ENCODE data around the gene CLDN5.
A peak's percentile ranks its signal among the peaks of the same experiment; 100 is the strongest.

Gene CLDN5

DNA sequence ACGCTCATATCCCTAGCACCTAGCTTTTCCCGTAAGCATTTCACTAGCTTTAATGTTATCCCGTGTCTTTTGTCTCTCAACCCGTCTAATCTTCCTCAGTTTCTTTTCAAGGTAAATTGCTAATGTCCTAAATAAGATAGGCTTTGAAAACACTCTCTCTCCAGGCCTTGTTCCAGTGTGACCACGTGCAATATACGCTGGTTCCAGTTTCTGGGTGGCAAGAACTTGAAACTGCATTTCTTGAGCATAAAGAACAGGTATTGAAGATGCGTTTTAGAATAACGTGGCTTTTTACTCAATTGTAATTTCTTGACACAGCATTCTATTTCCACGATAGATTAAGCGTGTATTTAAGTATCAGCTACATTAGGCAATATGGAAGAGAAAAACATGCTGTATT is 43.4 kb downstream of the CLDN5 start:
- no peak for DNase-seq (ENCODE audit: low read depth)

DNA sequence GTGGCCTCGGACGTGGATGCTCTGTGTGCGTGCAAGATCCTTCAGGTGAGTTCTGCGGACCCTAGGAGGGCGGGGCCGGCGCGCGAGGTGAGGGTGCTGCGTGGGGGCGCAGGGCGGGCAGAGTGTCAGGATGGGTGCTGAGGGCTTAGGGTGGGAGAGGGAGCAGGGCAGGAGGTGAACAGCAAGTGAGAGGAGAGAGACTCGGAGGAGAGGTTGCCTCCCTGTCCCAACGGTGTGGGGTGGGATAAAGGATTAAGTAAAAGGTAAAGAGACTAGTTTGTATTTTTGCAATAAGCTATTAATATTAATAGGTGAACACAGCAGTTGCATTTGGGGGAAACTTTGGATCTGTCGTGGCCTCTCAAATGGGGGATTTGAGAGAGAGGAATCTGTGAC is 44.0 kb downstream of the CLDN5 start:
- DNase-seq (ENCODE audit: low read depth), result no peak

DNA sequence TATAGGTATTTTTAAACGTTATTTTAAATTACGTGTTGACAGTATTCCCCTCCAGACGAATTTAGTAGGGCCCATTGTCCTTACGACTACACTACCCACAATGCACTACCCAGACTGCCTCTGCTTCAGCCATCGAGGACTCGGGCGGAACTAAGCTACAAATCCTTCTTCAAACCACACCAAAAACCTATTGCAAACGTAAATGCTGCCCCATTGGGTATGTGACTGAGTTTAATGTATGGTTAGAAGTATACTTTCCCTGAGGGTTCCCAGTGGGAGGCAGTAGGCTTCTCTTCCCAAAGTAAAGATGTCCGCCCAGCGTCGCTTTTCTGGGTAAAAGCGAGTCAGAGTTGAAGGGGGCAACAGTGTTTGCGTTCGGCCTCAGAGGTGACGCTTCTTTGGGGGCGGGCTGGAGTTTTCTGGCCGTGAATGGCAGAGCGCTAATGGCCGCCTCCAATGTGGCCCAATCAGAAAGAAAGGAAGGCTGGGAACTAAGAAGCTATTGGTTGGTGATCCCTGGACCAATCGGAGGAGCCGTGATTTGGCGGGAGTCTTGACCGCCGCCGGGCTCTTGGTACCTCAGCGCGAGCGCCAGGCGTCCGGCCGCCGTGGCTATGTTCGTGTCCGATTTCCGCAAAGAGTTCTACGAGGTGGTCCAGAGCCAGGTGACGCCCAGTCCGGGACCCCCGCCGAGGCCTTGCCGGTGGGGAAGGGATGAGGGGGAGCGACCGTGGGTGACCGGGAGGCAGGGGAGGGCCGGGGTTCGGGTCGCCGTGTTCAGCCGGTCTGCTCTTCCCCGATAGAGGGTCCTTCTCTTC is 44.6 kb downstream of the CLDN5 start, which contains the start of gene CDC45:
Gene CDC45, plus strand, starts transcription at position 566 of the 818 bp plus-strand sequence. Its CDS starts 49 bp downstream, at position 615.
- DNase-seq (ENCODE audit: low read depth), result peak; percentile 63

DNA sequence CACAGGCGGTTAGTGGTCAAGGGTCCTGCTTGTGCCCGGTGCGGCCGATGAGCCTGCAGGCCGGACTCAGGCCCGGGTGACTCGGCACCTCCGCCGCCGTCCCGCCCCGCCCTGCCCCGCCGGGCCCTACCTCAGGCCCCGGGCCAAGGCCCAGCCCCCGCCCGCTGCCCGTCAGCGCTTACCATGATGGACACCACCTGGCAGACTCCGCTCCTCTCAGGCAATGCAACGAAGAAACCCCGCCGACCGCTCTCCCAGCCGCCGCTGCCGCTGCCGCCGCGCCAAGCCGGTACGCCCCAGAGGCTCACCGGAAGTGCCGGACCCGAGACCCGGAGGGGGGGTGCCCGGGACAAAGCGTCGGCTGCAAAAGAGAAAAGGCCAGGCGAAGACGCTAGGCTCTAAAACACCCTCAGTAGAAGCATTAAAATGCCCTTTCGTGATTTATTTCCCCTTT is 45.3 kb downstream of the CLDN5 start, which contains the start of gene UFD1:
Gene UFD1, minus strand, starts transcription at position 293 of the 454 bp plus-strand sequence. Its CDS starts 108 bp downstream, at position 185.
- peak; percentile 61 for DNase-seq (ENCODE audit: low read depth)

DNA sequence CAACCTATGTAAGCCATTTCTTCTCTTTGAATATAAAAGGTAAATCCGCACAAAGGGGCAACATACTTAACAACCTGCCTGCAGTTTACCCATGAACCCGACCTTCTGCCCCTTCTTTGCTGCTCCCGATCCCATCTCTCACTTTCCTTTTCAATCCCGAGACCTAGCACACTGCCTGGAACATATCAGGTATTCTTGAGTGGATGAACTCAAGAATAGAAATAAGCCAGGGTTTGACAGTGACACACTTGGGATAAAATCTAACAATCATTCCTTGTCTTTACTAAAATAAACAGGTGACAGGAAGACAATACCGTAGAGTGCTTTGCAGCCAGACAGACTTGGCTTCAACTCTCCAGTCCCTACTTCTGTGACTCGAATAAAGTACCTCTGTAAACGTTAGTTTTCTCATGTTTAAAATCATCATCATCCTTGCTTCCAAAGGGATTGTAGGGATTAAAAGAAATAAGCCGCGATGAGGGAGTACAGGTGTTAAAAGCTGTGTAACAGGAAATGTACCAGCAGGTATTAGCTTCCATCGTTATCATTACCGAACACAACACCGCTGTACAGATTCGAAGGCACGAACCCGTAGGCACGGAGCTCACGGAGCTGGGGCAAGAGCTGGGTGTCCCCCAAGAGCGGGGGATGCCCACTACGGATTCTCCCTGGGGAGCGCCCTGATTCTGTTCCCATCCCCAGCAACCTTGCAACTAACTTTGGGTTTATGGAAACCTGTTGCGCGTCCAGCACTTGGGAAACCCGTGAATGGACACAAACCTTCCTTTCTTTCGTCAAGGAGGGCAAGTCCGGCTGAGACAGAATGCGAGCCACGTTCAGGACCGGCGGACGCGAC is 45.9 kb downstream of the CLDN5 start:
- no peak for DNase-seq (ENCODE audit: low read depth)

DNA sequence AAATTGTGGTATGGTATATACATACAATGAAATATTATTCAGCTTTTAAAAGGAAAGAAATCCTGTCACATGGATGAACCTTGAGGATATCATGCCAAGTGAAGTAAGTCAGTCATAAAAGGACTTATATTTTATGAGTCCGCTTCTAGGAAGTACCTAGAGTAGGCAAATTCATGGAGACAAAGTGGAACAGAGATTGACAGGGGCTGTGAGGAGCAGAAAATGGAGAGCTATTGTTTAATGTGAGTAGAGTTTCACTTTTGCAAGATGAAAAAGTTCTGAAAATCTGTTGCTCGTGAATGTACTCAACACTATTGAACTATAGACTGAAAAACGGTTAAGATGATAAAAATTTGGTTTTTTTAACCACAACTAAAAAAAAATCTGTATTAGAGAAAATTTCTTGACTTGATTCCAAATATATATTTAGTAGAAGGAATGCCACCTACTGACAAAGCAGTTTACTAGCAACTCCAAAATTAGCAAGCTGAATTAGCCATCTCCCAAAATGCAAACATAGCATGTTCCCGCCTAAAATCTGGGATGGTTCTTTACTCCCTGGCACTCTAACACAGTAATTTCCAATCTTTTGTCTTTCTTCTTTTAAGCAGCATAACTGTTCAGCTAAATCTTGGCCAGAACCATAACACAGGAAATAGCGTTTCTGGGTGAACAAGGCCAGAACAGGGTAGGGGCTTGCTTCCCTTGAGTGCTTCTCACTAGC is 46.7 kb downstream of the CLDN5 start:
- no peak for DNase-seq (ENCODE audit: low read depth)

DNA sequence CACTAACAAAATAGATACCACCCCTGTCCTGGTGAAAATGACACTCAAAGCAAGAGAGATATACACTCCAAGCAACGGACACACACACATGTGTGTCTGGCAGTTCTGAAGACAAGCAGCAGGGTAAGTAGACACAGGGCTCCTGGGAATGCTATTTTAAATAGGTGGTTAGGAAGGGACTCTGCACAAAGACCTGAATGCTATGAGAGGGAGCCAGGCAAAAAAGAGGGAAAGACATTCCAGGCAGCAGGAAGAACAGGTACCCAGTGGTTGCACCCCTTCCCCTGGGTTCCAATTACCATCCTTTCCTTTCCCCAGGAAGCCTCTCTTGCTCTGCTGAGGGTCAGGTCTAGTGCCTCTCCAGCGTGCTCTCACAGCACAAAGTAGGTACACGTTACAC is 48.2 kb downstream of the CLDN5 start:
- no peak for DNase-seq (ENCODE audit: low read depth)

DNA sequence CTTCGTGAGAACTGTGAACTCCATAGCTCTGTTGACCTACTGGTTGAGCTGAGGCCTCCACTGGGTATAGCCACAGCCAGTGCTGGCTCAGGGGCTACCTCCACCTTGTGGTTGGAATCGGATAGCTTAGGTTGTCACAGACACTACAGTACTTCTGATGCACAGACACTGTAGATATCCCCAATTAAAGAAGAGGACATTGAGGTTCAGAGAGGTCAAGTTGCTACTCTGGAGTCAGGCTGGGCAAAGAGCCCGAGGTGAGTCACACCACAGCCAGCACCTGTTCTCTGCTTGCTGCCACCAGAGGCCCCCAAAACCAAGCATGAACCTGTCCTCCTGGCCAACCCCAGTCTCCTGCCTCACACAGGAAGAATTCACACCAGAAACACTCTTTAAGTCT is 50.6 kb downstream of the CLDN5 start:
- no peak for DNase-seq (ENCODE audit: low read depth)

Data from stimulated activated CD8-positive, alpha-beta memory T cell treated with anti-CD3 and anti-CD28 coated beads, Interleukin-15, amount 100 ng/mL, for 24 hours (primary cell).